K562 (cell line): ENCODE results near the gene FASLG. TPM values are rescaled to one million over a fixed set of nuclear protein-coding genes. Genes with fewer than 3 reads are reported as not detected.
A peak's percentile ranks its signal among the peaks of the same experiment; 100 is the strongest.

Source experiments
- ATAC-seq: fragments of 200-7000 bp; cut with Tn5 transposase; 3 replicates; pipeline ENCODE4 v1.9.1; 2020; ENCODE audit warnings: moderate library complexity
- BruUV-seq: library from RNA; stranded (reverse); fragments of 400-500 nt; replicated peaks from 2 replicates; lab custom pipeline; 2021; lab: Mats Ljungman, UMichigan
- CTCF ChIA-PET: fragments of 300-600 bp; formaldehyde crosslinking; extraction: SDS; loops from one replicate; lab custom pipeline; 2021; ENCODE audit warnings: low intra/inter-chr PET ratio; lab: Yijun Ruan, JAX
- POLR2A ChIA-PET: fragments of 300-600, 350-650 bp; sonication (Branson Sonifier 250); formaldehyde crosslinking; extraction: SDS; loops from one replicate; lab custom pipeline; 2021; ENCODE audit warnings: antibody characterized with exemption, inconsistent platforms; lab: Yijun Ruan, JAX
- DNase-seq, 4 experiments: peaks; one replicate each; pipeline versions ENCODE4 v3.0.0 to v3.0.0-alpha.2; 2011 to 2018; ENCODE audit warnings: low spot score in 3 of 4, mixed read lengths in 3 of 4; ENCODE audit errors: extremely low read depth in 1 of 4
- FAIRE-seq: peaks from 2 replicates; lab custom pipeline; 2011; peaks lifted over from hg19 to GRCh38; lab: Jason Lieb, UNC
- H2AFZ ChIP-seq: 2 replicates; pipeline ENCODE4 v1.6.0; 2011; ENCODE audit warnings: low read depth, low read length, control low read depth, inconsistent platforms
- H3K27ac ChIP-seq: fragments of 200-600 bp; 3 replicates; pipeline ENCODE4 v1.8.0; 2011; ENCODE audit warnings: low read depth, mild to moderate bottlenecking, control low read depth, inconsistent platforms, low read length, moderate library complexity, mixed read lengths; ENCODE audit errors: extremely low read depth
- H3K27me3 ChIP-seq, 2 experiments: fragments of 300-600 bp in 1 of 2; 2 replicates in 1 of 2; 3 replicates in 1 of 2; pipeline versions ENCODE4 v1.6.0 to v1.8.0; 2011; ENCODE audit warnings: inconsistent platforms in 2 of 2, low read length in 2 of 2, mild to moderate bottlenecking in 1 of 2, mixed read lengths in 1 of 2, moderate library complexity in 1 of 2; ENCODE audit not compliant: control insufficient read depth in 2 of 2, insufficient read depth in 2 of 2
- H3K36me3 ChIP-seq: fragments of 300-600 bp; 3 replicates; pipeline ENCODE4 v1.8.0; 2011; ENCODE audit warnings: mild to moderate bottlenecking, low read length, inconsistent platforms; ENCODE audit not compliant: control insufficient read depth, insufficient read depth
- H3K4me1 ChIP-seq, 2 experiments: fragments of 200-600 bp in 1 of 2; replicated peaks in 1 of 2; 2 replicates in 1 of 2; 3 replicates in 1 of 2; pipeline versions ENCODE4 v1.5.1 to v1.8.0; 2011; ENCODE audit warnings: inconsistent platforms in 2 of 2, low read length in 2 of 2, mild to moderate bottlenecking in 1 of 2, mixed read lengths in 1 of 2, moderate library complexity in 1 of 2; ENCODE audit not compliant: control insufficient read depth in 2 of 2, insufficient read depth in 2 of 2
- H3K4me2 ChIP-seq: 2 replicates; pipeline ENCODE4 v1.6.1; 2011; ENCODE audit warnings: low read length, control low read depth, inconsistent platforms, mixed read lengths; ENCODE audit not compliant: insufficient read depth
- H3K4me3 ChIP-seq: fragments of 200-600 bp; sonication (generic), shearing (Covaris generic); 2 replicates; pipeline ENCODE4 v1.5.1; 2016; ENCODE audit warnings: control low read depth, inconsistent platforms
- H3K79me2 ChIP-seq: fragments of 200-600 bp; 3 replicates; pipeline ENCODE4 v1.8.0; 2011; ENCODE audit warnings: low read length, inconsistent platforms; ENCODE audit not compliant: control insufficient read depth, insufficient read depth
- H3K9ac ChIP-seq, 2 experiments: 2 replicates each; pipeline versions ENCODE4 v1.6.0 to v1.6.1; 2011; ENCODE audit warnings: low read depth in 2 of 2, low read length in 2 of 2, control low read depth in 1 of 2, inconsistent platforms in 1 of 2, mild to moderate bottlenecking in 1 of 2, mixed read lengths in 1 of 2; ENCODE audit not compliant: insufficient read depth in 1 of 2
- H3K9me1 ChIP-seq: one replicate; pipeline ENCODE4 v1.6.0; 2011; ENCODE audit warnings: inconsistent platforms, mild to moderate bottlenecking, low read length, moderate library complexity; ENCODE audit not compliant: control insufficient read depth, insufficient read depth
- H3K9me3 ChIP-seq: replicated peaks from 2 replicates; pipeline ENCODE4 v1.5.1; 2011; ENCODE audit warnings: low read depth, low read length, inconsistent platforms; ENCODE audit not compliant: control insufficient read depth, insufficient read depth
- H4K20me1 ChIP-seq: replicated peaks from 2 replicates; pipeline ENCODE4 v1.6.1; 2011; ENCODE audit warnings: low read length, inconsistent platforms, mixed read lengths; ENCODE audit not compliant: control insufficient read depth, insufficient read depth
- BRD4 ChIP-seq: fragments of 200-600 bp; sonication (generic); IDR thresholded peaks from 2 replicates; pipeline ENCODE4 v1.6.1; 2017; ENCODE audit warnings: inconsistent platforms
- HMG20B ChIP-seq: fragments of 250-450 bp; sonication (Bioruptor Pico); IDR thresholded peaks from 2 replicates; pipeline ENCODE4 v1.5.0; 2021; ENCODE audit warnings: mild to moderate bottlenecking
- NFE2 ChIP-seq: IDR thresholded peaks from 2 replicates; pipeline ENCODE4 v1.6.1; 2014; ENCODE audit warnings: antibody characterized with exemption, low read depth
- PCBP2 ChIP-seq: fragments of 200-400 bp; formaldehyde crosslinking; IDR thresholded peaks from 2 replicates; pipeline ENCODE4 v1.6.1; 2018; ENCODE audit warnings: low read length, low read depth, mild to moderate bottlenecking, moderate library complexity; ENCODE audit not compliant: poor library complexity, severe bottlenecking
- PHF20 ChIP-seq: fragments of 450-650 bp; IDR thresholded peaks from 2 replicates; pipeline ENCODE4 v1.6.1; 2018; ENCODE audit not compliant: partially characterized antibody
- RBM15 ChIP-seq: fragments of 200-400 bp; formaldehyde crosslinking; IDR thresholded peaks from 2 replicates; pipeline ENCODE4 v1.6.1; 2018; ENCODE audit warnings: mild to moderate bottlenecking, low read length, moderate library complexity; ENCODE audit not compliant: insufficient read depth
- RBM22 ChIP-seq: fragments of 200-400 bp; formaldehyde crosslinking; IDR thresholded peaks from 2 replicates; pipeline ENCODE4 v1.6.1; 2018; ENCODE audit warnings: low read length, low read depth; ENCODE audit not compliant: poor library complexity, severe bottlenecking
- STAT5A ChIP-seq: IDR thresholded peaks from 2 replicates; pipeline ENCODE4 v1.6.1; 2012; ENCODE audit warnings: low read length, inconsistent platforms, borderline replicate concordance
- XRCC3 ChIP-seq: fragments of 450-650 bp; IDR thresholded peaks from 2 replicates; pipeline ENCODE4 v1.6.1; 2017; ENCODE audit warnings: mild to moderate bottlenecking, moderate library complexity
- ZNF232 ChIP-seq: sonication (generic); formaldehyde crosslinking; IDR thresholded peaks from 2 replicates; pipeline ENCODE4 v1.8.0; 2022; ENCODE audit warnings: mild to moderate bottlenecking, missing genetic modification reagents
- WGBS: fragments of 100-300 bp; shearing (Covaris generic); methylation state at CpG from one replicate; pipeline ENCODE4 v1.1.6; 2016; ENCODE audit warnings: low coverage, mixed read lengths; ENCODE audit not compliant: insufficient coverage; ENCODE audit errors: missing lambda C conversion rate; 5-methylcytosine and 5-hydroxymethylcytosine counted together
- in situ Hi-C: fragments of 300-500 bp; cut with MboI; formaldehyde crosslinking; loops from 4 replicates; pipeline ENCODE4 v1.15.0; 2018; ENCODE audit warnings: inconsistent platforms, mixed read lengths
- intact Hi-C: fragments of 100-400 bp; cut with micrococcal nuclease; formaldehyde crosslinking; loops from 2 replicates; pipeline ENCODE4 v1.14.2; 2022
- polyA plus RNA-seq, 8 experiments: library from polyadenylated mRNA; depleted of rRNA in 4 of 8; stranded (reverse) in 5 of 8; unstranded in 3 of 8; fragments of >200 nt; fragmentation: Nextera tagmentation in 2 of 8; fragmentation: Illumina TruSeq in 1 of 8; extraction: Ambion mirVana in 2 of 8; extraction: Trizol in 1 of 8; gene quantifications; 2 replicates each; pipeline versions ENCODE4 v1.2.1 to v1.2.3, GENCODE V29; 2011 to 2014; ENCODE audit warnings: inconsistent platforms in 1 of 8, missing spikeins in 1 of 8
- total RNA-seq, 7 experiments: library from RNA; depleted of rRNA in 6 of 7; stranded (reverse); fragments of >200 nt in 6 of 7; fragmentation: Illumina TruSeq in 2 of 7; extraction: Trizol in 2 of 7; gene quantifications; 2 replicates each; pipeline versions ENCODE4 v1.2.1 to v1.2.3, GENCODE V29; 2011 to 2021; ENCODE audit warnings: low replicate concordance in 1 of 7
- TF ChIP-seq, protein P1 (sequence below), 2 experiments: fragments of 450-650 bp in 1 of 2; IDR thresholded peaks; 2 replicates each; pipeline ENCODE4 v1.6.1; 2011 to 2017; ENCODE audit warnings: low read depth in 2 of 2, antibody characterized with exemption in 1 of 2, borderline replicate concordance in 1 of 2, low read length in 1 of 2, mild to moderate bottlenecking in 1 of 2, mixed read lengths in 1 of 2; ENCODE audit not compliant: control insufficient read depth in 1 of 2

The FASLG gene
- total and polyA plus RNA-seq, 9 of the 15 experiments (the other 6 are each of a cell fraction or from before 2014, with no cell fraction given): not detected

DNA sequence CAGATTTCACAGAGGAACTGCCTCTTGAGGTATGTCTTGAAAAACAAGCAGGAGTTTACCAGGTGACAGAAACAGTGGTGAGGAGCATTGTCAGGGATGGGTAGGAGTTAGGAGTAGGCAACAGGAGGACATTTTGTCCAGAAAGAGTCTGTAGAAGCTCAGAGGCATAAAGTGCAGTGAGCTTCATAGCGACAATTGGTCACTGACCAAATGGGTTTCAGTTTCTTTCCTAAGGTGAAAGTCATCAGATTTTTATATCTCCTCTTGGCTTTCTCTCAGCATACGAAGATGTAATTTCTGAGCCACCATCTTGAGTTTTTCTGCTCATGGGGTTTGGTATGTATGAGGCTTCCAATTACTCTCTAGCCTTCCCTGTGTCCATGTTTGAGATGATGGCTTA lies 29.3 kb upstream of the FASLG start:
- BruUV-seq: no TSS peak

More for the DNA sequence above, 29.3 kb upstream of the FASLG start:
- Histone ChIP-seq H3K4me2 (no peak overlapping the region), H3K27ac (no peak overlapping the region), H3K4me3 (no peak overlapping the region), H3K79me2 (no peaks in the 10 kb centered on the region), H2AFZ (peak overlapping the region; percentile 17; the same call in 1 of the 2 replicates), H3K9ac (no peak overlapping the region), H3K27me3 (no peaks in the 10 kb centered on the region), H3K9me1 (no peaks in the 10 kb centered on the region), H4K20me1 (no peaks in the 10 kb centered on the region), H3K4me1 (no peaks in the 10 kb centered on the region; a peak in 1 of 5 replicates), H3K9me3 (no peaks in the 10 kb centered on the region), H3K36me3 (no peaks in the 10 kb centered on the region)
- FAIRE-seq: no peak
- WGBS: 35% methylated on average over 2 of the region's 2 CpGs
- DNase-seq: no peak
- ATAC-seq: no peak; the same call in 2 of the 3 replicates
- intact Hi-C loops (no loop called here), in situ Hi-C loops (loop anchor here (10.0 kb wide), 1 partner anchor 415 kb away; no protein-coding TSS in a partner anchor)
- POLR2A ChIA-PET: interaction anchor here (2.1 kb wide), 1 partner anchor 10 kb away, joined by 7 read pairs; no protein-coding TSS in a partner anchor
- TF ChIP-seq NFE2 (no peak), RBM22 (no peak), PCBP2 (no peak), ZNF232 (no peak), BRD4 (no peak), RBM15 (no peak), HMG20B (no peak), PHF20 (no peak), STAT5A (no peak), XRCC3 (no peak)
- TF ChIP-seq, protein P1, sequence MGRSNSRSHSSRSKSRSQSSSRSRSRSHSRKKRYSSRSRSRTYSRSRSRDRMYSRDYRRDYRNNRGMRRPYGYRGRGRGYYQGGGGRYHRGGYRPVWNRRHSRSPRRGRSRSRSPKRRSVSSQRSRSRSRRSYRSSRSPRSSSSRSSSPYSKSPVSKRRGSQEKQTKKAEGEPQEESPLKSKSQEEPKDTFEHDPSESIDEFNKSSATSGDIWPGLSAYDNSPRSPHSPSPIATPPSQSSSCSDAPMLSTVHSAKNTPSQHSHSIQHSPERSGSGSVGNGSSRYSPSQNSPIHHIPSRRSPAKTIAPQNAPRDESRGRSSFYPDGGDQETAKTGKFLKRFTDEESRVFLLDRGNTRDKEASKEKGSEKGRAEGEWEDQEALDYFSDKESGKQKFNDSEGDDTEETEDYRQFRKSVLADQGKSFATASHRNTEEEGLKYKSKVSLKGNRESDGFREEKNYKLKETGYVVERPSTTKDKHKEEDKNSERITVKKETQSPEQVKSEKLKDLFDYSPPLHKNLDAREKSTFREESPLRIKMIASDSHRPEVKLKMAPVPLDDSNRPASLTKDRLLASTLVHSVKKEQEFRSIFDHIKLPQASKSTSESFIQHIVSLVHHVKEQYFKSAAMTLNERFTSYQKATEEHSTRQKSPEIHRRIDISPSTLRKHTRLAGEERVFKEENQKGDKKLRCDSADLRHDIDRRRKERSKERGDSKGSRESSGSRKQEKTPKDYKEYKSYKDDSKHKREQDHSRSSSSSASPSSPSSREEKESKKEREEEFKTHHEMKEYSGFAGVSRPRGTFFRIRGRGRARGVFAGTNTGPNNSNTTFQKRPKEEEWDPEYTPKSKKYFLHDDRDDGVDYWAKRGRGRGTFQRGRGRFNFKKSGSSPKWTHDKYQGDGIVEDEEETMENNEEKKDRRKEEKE (IDR thresholded peaks at IDR 0.05; ENCODE audit: borderline replicate concordance in 1 of 2, control insufficient read depth in 1 of 2, low read depth in 2 of 2, low read length in 1 of 2): no peak
- CTCF ChIA-PET: no interaction called here
